Endothelial cell of umbilical vein (primary cell): Measurements from ENCODE around the gene FUT4.

Experiments
- CTCF ChIP-seq, 2 donors: IDR thresholded peaks; 1 replicate in 1 of 2; 2 replicates in 1 of 2; pipeline ENCODE4 v1.5.1; 2011; ENCODE audit warnings: low read length in 2 of 2, mild to moderate bottlenecking in 2 of 2, moderate library complexity in 2 of 2, control low read depth in 1 of 2, inconsistent platforms in 1 of 2, low read depth in 1 of 2; ENCODE audit not compliant: insufficient read depth in 1 of 2; ENCODE audit errors: extremely low read depth in 1 of 2
- FOS ChIP-seq: IDR thresholded peaks from 2 replicates; pipeline ENCODE4 v1.6.1; 2011; ENCODE audit warnings: mild to moderate bottlenecking, low read length, moderate library complexity, borderline replicate concordance; ENCODE audit not compliant: insufficient read depth
- POLR2A ChIP-seq: IDR thresholded peaks from 2 replicates; pipeline ENCODE4 v1.6.1; 2012; ENCODE audit warnings: low read depth, mild to moderate bottlenecking, control low read depth, low read length
- POLR2AphosphoS5 ChIP-seq: IDR thresholded peaks from 2 replicates; pipeline ENCODE4 v1.6.1; 2012; ENCODE audit warnings: low read depth, mild to moderate bottlenecking, control low read depth, low read length, moderate library complexity; ENCODE audit not compliant: insufficient read depth

- TF ChIP-seq POLR2AphosphoS5 (no peak), POLR2A (no peak), FOS (no peak), CTCF (IDR thresholded peaks at IDR 0.05; ENCODE audit: extremely low read depth in 1 of 2, insufficient read depth in 1 of 2, low read depth in 1 of 2, low read length in 2 of 2) (no peak)
Observed at GRCh38 chr11:94525546-94526324, 18.0 kb upstream of the FUT4 start.
